HL-60/S4 (cell line): ENCODE data around the gene IDS.
"Not testable (repeated sequence)": the region's sequence is repeated elsewhere in the genome, so short reads cannot be mapped to it uniquely, and the experiment has no call there.

ENCODE experiments used
- in situ Hi-C: fragments of 300-500 bp; cut with MboI; formaldehyde crosslinking; loops from 2 replicates; pipeline ENCODE4 v1.14.3; 2022; ENCODE audit warnings: low sequenced_read_pairs

Gene IDS

GRCh38 chrX:149528381-149528780 is 23.3 kb upstream of the IDS start:
- in situ Hi-C loops = no loop called here

GRCh38 chrX:149527705-149528104 is 22.6 kb upstream of the IDS start:
- in situ Hi-C loops = no loop called here

- in situ Hi-C loops = not testable (repeated sequence)
These were observed 21.4 kb upstream of the IDS start for GRCh38 chrX:149526318-149527033.

- in situ Hi-C loops = not testable (repeated sequence)
These were observed 20.8 kb upstream of the IDS start for GRCh38 chrX:149525903-149526302.

GRCh38 chrX:149525389-149525788 is 20.3 kb upstream of the IDS start:
- in situ Hi-C loops = not testable (repeated sequence)

GRCh38 chrX:149522916-149523315 is 17.8 kb upstream of the IDS start:
- in situ Hi-C loops = no loop called here

- in situ Hi-C loops = no loop called here
These were observed 16.3 kb upstream of the IDS start for GRCh38 chrX:149521438-149521837.

GRCh38 chrX:149520636-149521277 is 15.7 kb upstream of the IDS start:
- in situ Hi-C loops = not testable (repeated sequence)

- in situ Hi-C loops = no loop called here
These were observed 13.1 kb upstream of the IDS start for GRCh38 chrX:149518236-149518635.

GRCh38 chrX:149517308-149517707 is 12.2 kb upstream of the IDS start:
- in situ Hi-C loops = no loop called here

GRCh38 chrX:149516604-149517003 is 11.5 kb upstream of the IDS start:
- in situ Hi-C loops = no loop called here

GRCh38 chrX:149515954-149516602 is 11.0 kb upstream of the IDS start:
- in situ Hi-C loops = no loop called here

GRCh38 chrX:149513825-149514428 is 8.8 kb upstream of the IDS start:
- in situ Hi-C loops = no loop called here

GRCh38 chrX:149512225-149512885 is 7.2 kb upstream of the IDS start:
- in situ Hi-C loops = no loop called here

- in situ Hi-C loops = no loop called here
These were observed 6.0 kb upstream of the IDS start for GRCh38 chrX:149511081-149511480.

- in situ Hi-C loops = no loop called here
These were observed 5.3 kb upstream of the IDS start for GRCh38 chrX:149510386-149510785.

GRCh38 chrX:149508467-149508866 is 3.4 kb upstream of the IDS start:
- in situ Hi-C loops = no loop called here

GRCh38 chrX:149506349-149506748 is 1.2 kb upstream of the IDS start:
- in situ Hi-C loops = no loop called here

- in situ Hi-C loops = no loop called here
These were observed 565 bp upstream of the IDS start for GRCh38 chrX:149505671-149506070.

GRCh38 chrX:149504226-149504914 is 736 bp downstream of the IDS start:
- in situ Hi-C loops = no loop called here

GRCh38 chrX:149503446-149503845 is 1.7 kb downstream of the IDS start:
- in situ Hi-C loops = not testable (repeated sequence)
